Measurements from ENCODE around the gene AHRR.

GRCh38 chr5:278646-279045 is 42.9 kb upstream of the AHRR start:
- TF ChIP-seq POLR2AphosphoS5 (IDR thresholded peaks at IDR 0.05; ENCODE audit: low read depth, low read length) = no peak
- no peak for TF ChIP-seq SIN3A (IDR thresholded peaks at IDR 0.05; ENCODE audit: borderline replicate concordance, insufficient read depth, low read length)

Data from PFSK-1 (cell line).